Lower leg skin (tissue), 3 donors: Measurements from ENCODE around the gene PLXDC2.

Source experiments
- POLR2A ChIP-seq, 2 donors: fragments of 450-650 bp; IDR thresholded peaks; one replicate each; pipeline ENCODE4 v1.6.1; 2016 to 2017; ENCODE audit warnings: antibody characterized with exemption in 2 of 2, mild to moderate bottlenecking in 1 of 2, moderate library complexity in 1 of 2
- TF ChIP-seq, protein P1 (sequence below), 3 donors: fragments of 450-650 bp; IDR thresholded peaks; one replicate each; pipeline ENCODE4 v1.5.1; 2016; ENCODE audit warnings: antibody characterized with exemption in 3 of 3, mild to moderate bottlenecking in 3 of 3, moderate library complexity in 2 of 3

GRCh38 chr10:19777806-19778205 lies 38.4 kb upstream of the PLXDC2 start:
- TF ChIP-seq POLR2A (IDR thresholded peaks at IDR 0.05), result no peak
- TF ChIP-seq, protein P1, sequence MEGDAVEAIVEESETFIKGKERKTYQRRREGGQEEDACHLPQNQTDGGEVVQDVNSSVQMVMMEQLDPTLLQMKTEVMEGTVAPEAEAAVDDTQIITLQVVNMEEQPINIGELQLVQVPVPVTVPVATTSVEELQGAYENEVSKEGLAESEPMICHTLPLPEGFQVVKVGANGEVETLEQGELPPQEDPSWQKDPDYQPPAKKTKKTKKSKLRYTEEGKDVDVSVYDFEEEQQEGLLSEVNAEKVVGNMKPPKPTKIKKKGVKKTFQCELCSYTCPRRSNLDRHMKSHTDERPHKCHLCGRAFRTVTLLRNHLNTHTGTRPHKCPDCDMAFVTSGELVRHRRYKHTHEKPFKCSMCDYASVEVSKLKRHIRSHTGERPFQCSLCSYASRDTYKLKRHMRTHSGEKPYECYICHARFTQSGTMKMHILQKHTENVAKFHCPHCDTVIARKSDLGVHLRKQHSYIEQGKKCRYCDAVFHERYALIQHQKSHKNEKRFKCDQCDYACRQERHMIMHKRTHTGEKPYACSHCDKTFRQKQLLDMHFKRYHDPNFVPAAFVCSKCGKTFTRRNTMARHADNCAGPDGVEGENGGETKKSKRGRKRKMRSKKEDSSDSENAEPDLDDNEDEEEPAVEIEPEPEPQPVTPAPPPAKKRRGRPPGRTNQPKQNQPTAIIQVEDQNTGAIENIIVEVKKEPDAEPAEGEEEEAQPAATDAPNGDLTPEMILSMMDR (IDR thresholded peaks at IDR 0.05), result no peak
